ENCODE data around the gene S1PR4.
"Not testable (repeated sequence)": the region's sequence is repeated elsewhere in the genome, so short reads cannot be mapped to it uniquely, and the experiment has no call there.

The S1PR4 gene

DNA sequence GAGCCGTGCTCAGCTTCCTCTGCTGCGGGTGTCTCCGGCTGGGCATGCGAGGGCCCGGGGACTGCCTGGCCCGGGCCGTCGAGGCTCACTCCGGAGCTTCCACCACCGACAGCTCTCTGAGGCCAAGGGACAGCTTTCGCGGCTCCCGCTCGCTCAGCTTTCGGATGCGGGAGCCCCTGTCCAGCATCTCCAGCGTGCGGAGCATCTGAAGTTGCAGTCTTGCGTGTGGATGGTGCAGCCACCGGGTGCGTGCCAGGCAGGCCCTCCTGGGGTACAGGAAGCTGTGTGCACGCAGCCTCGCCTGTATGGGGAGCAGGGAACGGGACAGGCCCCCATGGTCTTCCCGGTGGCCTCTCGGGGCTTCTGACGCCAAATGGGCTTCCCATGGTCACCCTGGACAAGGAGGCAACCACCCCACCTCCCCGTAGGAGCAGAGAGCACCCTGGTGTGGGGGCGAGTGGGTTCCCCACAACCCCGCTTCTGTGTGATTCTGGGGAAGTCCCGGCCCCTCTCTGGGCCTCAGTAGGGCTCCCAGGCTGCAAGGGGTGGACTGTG lies 1.2 kb downstream of the S1PR4 start:
- DNase-seq (ENCODE audit: low read depth) = no peak

DNA sequence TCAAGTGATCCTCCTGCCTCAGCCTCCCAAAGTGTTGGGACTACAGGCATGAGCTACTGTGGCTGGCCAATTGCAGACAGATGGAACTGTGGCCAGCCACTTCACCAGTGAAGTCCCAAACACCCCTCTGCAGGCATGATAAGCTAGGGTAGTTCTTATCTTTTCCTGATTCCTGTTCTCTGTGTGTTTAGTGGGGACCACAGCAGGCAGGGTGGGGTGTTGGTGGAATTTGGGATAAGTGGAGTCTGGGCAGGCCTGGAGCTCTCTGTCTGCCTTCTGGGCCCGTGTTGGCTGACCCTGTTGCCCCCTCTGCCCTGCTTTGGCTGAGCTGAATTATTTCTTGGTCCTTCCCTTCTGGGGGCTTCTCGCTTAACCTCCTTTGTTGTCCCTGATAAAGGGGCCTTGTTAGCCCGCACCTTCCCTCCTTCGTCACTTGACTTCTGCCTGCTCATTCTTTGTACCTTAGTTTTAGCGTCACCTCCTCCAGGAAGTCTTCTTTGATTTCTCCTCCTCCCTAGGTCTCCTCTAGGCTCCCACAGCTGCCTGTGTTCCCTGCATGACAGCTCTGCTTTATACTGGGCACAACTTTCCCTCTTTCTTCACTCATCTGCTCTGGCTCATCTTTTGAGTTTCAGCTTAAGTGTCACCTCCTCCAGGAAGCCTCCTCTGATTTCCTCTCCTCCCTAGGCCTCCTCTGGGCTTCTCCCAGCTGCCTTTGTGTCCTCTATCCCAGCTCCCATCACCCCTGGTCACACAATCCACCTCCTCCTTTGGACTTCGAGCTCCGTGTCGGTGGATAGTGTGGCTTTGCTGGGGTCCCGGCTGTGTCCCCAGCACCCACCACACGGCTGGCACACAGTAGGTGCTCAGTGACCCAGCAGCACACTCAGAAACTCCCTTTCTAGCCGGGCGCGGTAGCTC lies 5.4 kb downstream of the S1PR4 start:
- no peak for DNase-seq (ENCODE audit: low read depth)

DNA sequence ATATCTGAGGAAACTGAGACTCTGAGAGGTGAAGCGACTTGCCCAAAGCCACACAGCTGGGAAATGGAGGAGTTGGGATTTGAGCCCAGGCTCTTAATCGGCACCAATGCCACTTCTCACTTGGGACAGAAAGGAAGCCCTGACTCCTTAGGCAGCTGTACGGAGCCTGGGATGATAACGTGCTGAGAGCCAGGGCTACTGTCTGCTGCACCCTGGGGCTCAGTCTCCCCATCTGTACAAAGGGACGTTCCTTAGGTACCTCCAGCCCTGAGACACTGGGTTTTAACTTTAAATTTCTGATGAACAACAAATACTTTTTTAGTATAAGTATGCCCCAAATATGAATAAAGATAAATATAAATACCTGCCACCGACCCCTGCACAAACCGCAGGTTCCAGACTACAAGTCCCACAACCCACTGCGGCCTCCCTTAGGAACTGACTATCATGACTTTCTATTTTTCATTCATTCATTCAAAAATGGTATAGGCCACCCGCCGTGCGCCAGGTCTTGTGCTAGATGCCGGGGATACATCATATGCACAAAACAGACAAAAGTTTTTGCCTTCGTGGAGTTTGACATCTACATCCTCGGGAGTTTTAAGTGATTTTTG lies 6.4 kb downstream of the S1PR4 start:
- no peak for DNase-seq (ENCODE audit: low read depth)

DNA sequence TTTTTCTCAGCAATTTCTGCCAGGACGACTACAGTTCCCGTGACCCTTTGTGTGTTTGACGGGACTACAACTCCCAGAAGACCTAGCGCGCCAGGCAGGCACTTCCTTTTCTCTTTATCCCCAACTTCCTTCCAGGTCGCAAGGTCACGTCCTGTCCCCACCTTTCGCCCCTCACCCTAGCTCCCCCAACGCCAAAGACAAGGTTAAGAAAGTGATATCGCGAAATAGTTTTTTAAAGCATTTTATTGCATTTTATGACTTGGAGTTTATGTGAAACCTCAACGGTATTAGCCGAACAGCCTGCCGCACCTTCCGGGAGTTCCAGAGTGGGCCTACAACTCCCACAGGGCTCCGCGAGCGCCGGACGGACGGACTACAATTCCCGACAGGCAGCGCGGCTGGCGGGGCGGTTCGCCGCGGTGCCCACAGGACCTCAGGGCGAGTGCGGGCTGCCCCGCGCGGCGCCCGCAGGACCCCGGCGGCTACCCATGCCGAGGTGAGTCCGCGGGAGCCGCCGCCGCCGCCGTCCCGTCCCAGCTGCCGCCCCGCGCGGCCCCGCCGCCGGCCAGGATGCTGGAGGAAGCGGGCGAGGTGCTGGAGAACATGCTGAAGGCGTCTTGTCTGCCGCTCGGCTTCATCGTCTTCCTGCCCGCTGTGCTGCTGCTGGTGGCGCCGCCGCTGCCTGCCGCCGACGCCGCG lies 7.0 kb downstream of the S1PR4 start, which contains the start of gene NCLN:
Gene NCLN, plus strand, starts transcription at position 470 of the 699 bp plus-strand sequence. Its CDS starts 101 bp downstream, at position 571.
- DNase-seq (ENCODE audit: low read depth) = peak; percentile 92

DNA sequence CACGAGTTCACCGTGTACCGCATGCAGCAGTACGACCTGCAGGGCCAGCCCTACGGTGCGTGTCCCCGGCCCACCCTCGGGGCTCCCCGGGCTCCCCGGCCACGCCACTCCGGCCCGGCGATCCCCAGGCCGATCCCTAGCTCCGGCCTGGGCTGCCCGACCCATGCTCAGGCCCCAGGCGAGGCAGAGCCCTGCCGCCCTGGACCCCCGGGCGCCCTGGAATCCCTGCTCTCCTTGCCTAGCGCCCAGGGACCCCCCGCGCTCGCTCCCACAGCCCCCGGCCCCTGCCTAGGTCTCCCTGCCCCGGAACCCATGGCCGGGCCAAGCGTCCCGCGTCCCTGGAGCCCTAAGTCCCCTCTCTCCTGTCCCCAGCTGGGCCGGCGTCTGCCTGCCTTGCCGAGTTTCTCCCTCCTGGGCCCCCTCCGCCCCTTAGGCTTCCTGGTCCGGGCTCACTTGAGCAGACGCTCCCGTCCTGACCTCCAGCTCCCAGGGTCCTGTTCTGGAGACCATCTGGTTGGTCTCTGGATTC lies 7.7 kb downstream of the S1PR4 start:
- DNase-seq (ENCODE audit: low read depth) = no peak

DNA sequence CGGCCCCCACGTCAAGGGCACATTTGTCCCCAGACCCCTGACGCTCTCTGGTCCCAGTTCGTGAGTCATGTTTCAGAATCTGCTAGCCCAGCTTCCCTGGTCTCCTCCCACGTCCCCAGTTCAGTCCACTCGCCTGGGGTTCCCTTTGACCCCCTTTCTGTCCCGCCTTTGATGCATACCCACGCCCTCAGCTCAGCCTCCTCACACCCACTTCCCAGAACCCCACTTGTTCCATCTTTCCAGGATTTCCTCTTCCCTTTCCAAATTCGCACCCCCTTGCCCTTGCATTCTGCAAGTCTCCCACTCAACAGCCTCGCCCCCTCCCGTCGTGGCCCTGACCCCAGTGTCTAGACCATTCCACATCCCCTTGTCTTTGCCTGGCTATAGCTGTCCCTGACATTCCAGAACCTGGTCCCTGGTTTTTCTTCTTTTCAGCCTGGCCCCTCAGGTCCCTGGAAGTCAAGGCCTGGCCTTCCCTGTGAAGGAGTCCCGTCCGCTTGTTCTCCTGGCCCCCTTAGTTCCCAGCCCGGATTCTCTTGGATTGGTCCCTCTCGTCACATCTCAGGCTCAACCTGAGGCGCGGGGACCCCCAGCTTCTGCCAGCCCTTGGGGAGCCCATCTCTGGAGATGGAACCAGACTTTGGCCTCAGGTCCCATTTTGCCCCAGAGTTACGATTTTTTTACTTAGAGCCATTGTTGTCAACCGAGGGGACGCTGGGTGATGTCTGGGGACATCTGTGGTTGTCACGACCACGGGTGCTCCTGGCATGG lies 8.5 kb downstream of the S1PR4 start:
- DNase-seq (ENCODE audit: low read depth) = no peak

DNA sequence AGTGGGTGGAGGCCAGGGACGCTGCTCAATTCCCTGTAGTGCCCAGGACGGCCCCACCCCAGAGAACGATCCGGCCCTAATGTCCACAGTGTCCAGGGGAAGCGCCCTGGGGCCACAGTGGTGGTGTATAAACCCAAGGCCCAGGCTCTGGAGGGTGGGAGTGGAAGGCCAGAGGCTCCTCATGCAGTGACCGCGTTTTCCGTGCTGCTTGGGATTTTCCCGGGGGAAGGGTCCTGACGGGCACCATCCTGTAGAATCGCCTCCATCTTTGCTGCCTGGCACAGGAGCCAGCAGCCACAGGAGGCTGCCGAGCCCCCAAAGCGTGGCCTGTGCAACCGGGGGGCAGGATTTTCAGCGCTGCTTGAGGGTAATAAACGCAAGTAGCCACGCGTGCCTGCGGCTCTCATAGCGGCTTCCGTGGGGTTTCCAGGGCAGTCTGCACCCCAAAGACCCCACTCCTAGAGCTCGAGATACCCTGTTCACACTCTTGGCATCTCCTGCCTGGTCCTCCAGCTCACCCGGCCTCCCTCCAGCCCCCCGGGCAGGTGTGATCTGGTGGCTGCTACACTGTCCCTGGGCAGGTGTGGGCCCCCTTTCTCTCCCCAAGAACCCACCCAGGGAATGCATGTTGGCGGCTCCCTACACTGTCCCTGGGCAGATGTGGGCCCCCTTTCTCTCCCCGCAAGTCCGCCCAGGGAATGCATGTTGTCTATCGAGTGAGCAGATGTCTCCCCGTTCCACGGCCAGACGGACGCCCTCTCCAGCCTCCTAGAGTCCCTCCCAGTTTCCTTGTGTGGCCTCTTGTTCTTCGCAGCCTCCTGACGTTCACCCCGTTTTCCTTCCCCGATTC lies 9.3 kb downstream of the S1PR4 start:
- no peak for DNase-seq (ENCODE audit: low read depth)

DNA sequence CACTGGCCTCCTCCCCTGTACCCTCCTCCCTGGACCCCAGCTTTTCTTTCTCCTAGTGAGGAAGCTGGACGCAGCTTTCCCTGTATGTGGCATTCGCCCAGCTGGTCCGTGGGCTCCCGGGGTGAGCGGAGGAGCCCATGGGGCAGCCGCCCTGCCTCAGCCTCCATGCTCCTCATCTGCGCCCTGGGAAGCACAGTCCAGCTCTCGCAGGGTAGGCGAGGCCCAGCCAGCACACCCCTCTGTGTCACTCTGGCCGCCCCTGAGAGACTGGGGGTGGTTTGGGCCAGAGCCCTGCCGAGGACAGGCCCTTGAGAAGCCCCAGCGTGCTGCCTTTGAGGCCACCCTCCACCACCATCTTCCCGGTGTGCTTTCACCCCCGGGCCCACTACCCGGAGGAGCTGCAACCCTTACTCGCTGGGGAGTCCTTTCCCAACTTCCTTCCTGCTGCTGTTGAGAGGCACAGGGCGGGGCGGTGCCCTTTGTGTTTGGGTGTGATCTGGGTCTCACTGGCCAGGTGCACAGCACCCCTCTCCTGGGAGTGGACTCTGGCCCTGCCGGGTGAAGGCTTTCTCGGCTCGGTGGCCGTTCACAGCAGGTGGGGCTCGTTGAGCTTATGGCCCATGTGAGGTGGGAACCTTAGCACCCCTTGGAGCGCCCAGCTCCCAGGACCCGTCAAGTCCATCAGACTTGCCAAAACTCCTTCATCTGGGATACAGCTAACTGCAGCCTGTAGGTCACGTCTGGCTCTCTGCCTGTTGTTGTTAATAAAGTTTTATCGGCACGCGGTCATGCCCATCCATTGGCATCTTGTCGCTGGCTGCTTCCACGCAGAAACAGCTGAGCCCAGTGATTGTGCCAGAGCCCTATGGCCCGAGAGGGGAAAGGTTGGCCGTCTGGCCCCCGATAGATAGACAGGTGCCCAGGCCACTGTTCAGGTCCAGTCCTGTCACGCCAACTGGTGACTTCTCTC lies 10.3 kb downstream of the S1PR4 start:
- no peak for DNase-seq (ENCODE audit: low read depth)

DNA sequence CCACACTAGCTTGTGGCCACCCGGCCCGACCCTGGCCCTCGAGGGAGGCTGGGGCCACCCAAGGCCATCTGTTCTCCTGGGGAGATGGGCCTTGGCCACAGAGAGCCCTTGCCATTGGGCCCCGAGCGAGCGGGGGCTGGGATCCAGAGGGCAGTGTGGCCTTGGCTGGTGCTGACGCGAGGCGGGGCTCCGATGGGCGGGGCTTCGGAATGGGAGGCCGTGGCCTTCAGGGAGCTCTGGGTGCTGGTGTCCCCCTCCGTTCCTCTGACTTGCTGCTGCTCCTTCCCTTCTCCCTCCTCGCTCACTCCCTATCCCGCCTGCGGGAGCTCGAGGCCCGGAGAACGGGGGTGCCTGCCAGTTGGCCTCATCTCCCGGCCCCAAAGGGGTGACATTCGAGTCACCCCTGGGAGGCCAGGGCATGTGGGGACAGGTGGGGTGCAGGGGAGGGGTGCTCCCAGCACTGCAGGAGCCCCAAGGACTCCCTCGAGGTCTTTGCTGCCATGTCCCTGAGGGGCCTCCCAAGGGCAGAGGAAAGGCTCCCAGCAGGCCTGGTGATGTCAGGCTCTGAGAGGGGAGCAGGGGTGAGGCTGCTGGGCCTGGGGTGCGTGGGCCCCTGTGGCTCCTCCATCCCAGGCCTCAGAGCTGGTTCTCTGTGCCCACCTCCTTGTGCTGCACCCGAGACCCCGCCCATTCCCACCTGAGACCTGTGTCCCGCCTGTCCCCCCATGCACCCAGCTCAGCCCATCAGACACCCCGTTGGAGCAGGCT lies 11.3 kb downstream of the S1PR4 start:
- DNase-seq (ENCODE audit: low read depth) = no peak

DNA sequence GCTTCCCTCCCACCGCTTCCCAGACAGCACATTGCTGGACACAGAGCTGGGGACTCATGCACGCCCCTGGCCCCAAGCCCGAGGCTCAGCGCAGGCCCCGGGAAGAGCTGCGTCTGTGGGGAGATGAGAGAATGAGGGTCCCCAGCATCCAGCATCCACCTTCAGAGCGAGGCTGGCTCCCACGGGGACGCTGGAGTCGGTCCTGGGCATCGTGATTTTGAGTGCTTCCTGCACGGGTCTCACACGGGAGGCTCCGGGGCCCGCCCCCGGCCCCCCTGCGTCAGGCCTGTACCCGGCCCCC lies 11.9 kb downstream of the S1PR4 start:
- DNase-seq (ENCODE audit: low read depth) = no peak

DNA sequence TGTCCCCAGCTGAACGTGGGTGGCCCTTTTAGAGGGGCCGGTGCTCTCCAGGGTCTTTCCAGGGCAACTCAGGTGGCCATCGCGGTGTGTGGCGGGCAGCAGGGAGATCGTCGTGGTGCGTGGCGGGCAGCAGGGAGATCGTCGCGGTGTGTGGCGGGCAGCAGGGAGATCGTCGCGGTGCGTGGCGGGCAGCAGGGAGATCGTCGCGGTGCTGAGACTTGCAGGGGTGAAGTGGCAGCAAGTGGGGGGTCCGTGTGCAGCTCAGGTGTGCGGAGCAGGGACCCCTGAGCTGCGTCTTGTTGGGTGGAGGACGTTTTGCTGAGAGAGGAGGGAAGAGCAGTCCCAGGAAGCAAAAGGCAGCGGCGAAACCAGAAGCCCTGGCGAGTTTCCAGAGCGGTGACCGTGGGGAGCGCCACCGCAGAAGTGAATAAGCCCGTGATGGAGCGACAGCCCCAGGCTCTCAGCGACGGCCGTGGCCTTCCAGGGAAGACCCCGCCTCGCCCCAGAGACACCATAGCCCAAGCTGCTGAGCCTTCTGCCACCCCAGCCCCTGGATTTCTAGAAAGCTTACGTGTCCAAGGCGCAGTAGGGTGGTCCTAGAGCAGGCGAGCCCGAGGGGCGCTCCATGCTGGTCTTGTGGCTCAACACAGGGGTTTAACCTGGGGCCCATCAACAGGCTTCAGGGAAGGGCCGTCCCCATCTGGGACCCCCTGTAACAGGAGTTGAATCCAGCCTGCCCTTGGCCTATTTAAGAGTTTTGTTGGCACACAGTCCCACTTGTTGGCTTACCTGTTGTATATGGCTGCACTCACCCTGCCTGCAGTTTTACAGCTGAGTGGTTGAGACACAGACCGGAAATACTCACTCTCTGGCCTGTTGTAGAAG lies 12.6 kb downstream of the S1PR4 start:
- DNase-seq (ENCODE audit: low read depth) = no peak

DNA sequence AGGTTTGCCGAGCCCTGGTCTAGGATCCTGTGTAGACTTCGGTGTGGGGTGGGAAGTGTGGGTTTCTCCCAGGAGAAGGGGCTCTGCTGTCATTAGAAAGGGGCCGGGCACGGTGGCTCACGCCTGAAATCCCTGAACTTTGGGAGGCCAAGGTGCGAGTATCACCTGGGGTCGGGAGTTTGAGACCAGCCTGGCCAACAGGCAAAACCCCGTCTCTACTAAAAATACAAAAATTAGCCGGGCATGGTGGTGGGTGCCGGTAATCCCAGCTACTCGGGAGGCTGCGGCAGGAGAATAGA lies 13.2 kb downstream of the S1PR4 start:
- DNase-seq (ENCODE audit: low read depth) = not testable (repeated sequence)

DNA sequence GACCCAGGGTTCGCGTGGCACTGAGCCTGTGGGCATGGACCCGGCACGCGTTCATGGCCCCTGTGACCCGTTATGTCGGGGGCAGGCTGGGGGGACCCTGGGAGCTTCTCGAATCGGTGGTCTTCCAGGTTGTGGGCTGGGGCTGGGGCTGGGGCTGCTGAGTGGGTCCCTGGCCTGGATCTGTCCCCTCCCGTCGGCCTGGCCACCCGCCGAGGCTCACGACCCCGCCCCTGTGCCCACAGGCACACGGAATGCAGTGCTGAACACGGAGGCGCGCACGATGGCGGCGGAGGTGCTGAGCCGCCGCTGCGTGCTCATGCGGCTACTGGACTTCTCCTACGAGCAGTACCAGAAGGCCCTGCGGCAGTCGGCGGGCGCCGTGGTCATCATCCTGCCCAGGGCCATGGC lies 13.7 kb downstream of the S1PR4 start:
- no peak for DNase-seq (ENCODE audit: low read depth)

DNA sequence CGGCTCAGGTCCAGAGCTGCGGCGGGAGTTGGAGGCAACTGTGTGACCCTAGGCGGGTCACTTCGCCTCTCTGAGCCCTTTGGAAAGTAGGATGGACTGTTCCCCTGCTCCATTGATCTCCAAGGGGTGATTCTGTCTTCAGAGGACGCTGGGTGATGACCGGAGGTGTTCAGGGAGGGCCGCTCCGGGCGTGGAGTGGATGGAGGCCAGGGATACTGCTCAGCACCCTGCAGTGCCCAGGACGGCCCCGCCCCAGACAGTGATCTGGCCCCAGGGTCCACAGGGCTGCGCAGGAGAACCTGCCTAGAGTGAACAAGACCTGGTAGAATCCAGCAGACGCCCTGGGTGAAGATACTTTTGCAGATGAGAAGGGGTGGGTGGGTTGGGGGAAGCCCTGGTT lies 14.1 kb downstream of the S1PR4 start:
- DNase-seq (ENCODE audit: low read depth) = no peak

DNA sequence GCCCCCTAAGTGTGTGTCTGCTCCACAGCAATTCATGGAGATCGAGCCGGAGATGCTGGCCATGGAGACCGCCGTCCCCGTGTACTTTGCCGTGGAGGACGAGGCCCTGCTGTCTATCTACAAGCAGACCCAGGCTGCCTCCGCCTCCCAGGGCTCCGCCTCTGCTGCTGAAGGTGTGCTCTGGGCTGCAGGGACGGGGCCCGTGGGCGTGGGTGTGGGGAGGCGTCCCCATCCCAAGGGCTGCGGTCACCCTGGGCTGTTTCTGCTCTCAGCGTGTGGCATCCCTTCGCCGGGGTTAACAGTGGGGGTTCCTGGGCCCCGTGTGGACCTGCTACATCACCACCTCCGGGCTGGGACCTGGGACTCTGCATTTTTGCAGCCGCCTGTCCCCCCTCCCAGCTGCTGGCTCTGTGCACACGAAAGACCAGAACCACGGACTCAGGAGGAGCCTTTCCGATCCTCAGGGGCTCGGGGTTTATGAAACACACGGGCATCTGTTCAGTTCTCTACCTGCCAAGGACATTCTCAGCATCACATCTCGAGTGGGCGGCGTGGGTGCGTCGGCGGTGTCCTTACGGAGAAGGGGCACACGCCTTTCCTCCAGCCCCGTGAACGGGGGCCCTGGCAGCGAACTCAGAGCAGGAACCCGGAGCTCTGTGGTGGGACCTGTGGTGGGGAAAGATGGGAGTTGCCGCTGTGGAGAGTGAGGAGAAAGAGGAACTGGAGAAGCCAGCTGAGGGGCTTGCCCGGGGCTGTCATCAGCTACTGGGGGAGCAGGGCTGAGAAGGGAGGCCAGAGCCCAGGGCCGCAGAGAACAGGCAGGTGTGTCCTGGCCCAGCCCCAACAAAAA lies 14.9 kb downstream of the S1PR4 start:
- no peak for DNase-seq (ENCODE audit: low read depth)

DNA sequence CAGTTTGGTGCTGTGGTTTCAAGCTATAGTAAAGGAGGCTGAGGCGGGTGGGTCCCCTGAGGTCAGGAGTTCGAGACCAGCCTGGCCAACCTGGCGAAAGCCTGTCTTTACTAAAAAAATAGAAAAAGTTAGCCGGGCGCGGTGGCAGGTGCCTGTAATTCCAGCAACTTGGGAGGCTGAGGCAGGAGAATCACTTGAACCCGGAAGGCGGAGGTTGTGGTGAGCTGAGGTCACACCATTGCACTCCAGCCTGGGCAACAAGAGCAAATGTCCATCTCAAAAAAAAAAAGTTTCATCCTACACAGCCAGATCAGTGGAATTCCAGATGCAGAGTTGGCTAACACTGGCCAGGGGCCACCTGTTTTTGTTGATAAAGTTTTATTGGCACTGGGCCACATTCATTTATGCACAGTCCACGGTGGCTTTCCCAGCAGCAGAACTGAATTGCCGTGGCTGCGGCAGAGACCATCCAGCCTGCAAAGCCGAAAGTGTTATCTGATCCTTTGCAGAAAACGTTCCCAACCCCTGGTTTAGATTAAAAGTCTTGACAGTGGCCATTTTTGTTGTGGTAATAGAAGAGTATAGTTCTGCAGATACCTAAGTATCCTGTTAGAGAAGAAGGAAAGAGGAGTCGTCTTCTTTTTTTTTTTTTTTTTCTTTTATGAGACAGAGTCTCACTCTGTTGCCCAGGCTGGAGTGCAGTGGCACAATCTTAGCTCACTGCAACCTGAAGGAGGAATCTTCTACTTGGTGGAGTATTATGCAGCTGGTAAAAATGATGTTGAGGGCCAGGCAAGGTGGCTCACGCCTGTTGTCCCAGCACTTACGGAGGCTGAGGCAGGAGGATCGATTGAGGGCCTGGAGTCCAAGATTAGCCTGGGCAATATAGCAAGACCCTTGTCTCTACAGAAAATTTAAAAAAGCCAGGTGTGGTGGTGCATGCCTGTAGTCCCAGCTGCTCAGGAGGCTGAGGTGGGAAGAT lies 15.8 kb downstream of the S1PR4 start:
- DNase-seq (ENCODE audit: low read depth) = no peak

Measured in HS-27A (cell line).